HCT116 (cell line): Measurements from ENCODE around the gene HDAC8.

Source experiments
- ELF1 ChIP-seq: IDR thresholded peaks from 2 replicates; pipeline ENCODE4 v1.6.1; 2012; ENCODE audit warnings: low read depth, borderline replicate concordance
- EZH2 ChIP-seq: fragments of 200-600 bp; sonication (generic); IDR thresholded peaks from 2 replicates; pipeline ENCODE4 v1.6.1; 2017; ENCODE audit warnings: antibody characterized with exemption, mixed run types

- no peak for TF ChIP-seq EZH2
- TF ChIP-seq ELF1, result no peak
Observed at GRCh38 chrX:72367516-72367915, 205.1 kb downstream of the HDAC8 start.
